ENCODE measurements around the gene ABLIM3. TPM values are rescaled to one million over a fixed set of nuclear protein-coding genes. Genes with fewer than 3 reads are reported as not detected.

ABLIM3 gene
- total and polyA plus RNA-seq, 2 experiments from 2014 or later = 0.19 to 2.2 TPM

- H3K4me3 ChIP-seq = no peak overlapping the region
- H3K27ac ChIP-seq (ENCODE audit: low read depth) = no peak overlapping the region
- 0 out of 2 replicates have a peak, but pooled peaks cover 6% of the 10 kb centered on the region for H3K9me2 ChIP-seq (ENCODE audit: insufficient read depth)
- Mint-ChIP-seq H3K4me3 (no peak overlapping the region), H3K36me3 (ENCODE audit: low read depth) (no peaks in the 10 kb centered on the region), H3K27me3 (ENCODE audit: insufficient read depth, low read depth, poor library complexity) (peaks cover 6% of the 10 kb centered on the region), H3K27ac (no peak overlapping the region; the same call in 1 of the 2 replicates), H3K4me1 (peaks cover 5% of the 10 kb centered on the region; the same call in 2 of the 3 replicates), H3K9me3 (no peaks in the 10 kb centered on the region)
- H3K4me1 ChIP-seq (ENCODE audit: insufficient read depth) = peaks cover 7% of the 10 kb centered on the region
- no peaks in the 10 kb centered on the region for H3K36me3 ChIP-seq (ENCODE audit: insufficient read depth)
- H3K79me2 ChIP-seq (replicated peaks; ENCODE audit: insufficient read depth) = no peaks in the 10 kb centered on the region
- H3F3A ChIP-seq (replicated peaks; ENCODE audit: low read depth) = no peaks in the 10 kb centered on the region
- no peaks in the 10 kb centered on the region; the same call in 1 of the 2 replicates for H4K20me1 ChIP-seq (replicated peaks; ENCODE audit: insufficient read depth)
- ATAC-seq (no peak), DNase-seq (ENCODE audit: low spot score) (no peak)
- no peak overlapping the region for H3K4me2 ChIP-seq
- no peak overlapping the region for H2AFZ ChIP-seq
- TF ChIP-seq JUNB (IDR thresholded peaks at IDR 0.05; ENCODE audit: unreplicated experiment) (no peak), NANOG (IDR thresholded peaks at IDR 0.05; ENCODE audit: borderline replicate concordance) (no peak), CREB1 (CRISPR knock-in tag; IDR thresholded peaks at IDR 0.05; ENCODE audit: low read depth) (no peak), ZNF331 (CRISPR knock-in tag; IDR thresholded peaks at IDR 0.05; ENCODE audit: low read depth) (no peak), POLR2AphosphoS5 (IDR thresholded peaks at IDR 0.05; ENCODE audit: low read depth) (no peak), ZNF114 (CRISPR knock-in tag; IDR thresholded peaks at IDR 0.05) (no peak), CTCF (conservative IDR thresholded peaks at IDR 0.05; ENCODE audit: low read depth in 2 of 2) (no peak), REST (IDR thresholded peaks at IDR 0.05; ENCODE audit: unreplicated experiment) (no peak), EZH2phosphoT487 (IDR thresholded peaks at IDR 0.05; ENCODE audit: unreplicated experiment) (no peak), EZH2 (IDR thresholded peaks at IDR 0.05; ENCODE audit: low read depth, unreplicated experiment) (no peak)
- TF ChIP-seq, protein P1, sequence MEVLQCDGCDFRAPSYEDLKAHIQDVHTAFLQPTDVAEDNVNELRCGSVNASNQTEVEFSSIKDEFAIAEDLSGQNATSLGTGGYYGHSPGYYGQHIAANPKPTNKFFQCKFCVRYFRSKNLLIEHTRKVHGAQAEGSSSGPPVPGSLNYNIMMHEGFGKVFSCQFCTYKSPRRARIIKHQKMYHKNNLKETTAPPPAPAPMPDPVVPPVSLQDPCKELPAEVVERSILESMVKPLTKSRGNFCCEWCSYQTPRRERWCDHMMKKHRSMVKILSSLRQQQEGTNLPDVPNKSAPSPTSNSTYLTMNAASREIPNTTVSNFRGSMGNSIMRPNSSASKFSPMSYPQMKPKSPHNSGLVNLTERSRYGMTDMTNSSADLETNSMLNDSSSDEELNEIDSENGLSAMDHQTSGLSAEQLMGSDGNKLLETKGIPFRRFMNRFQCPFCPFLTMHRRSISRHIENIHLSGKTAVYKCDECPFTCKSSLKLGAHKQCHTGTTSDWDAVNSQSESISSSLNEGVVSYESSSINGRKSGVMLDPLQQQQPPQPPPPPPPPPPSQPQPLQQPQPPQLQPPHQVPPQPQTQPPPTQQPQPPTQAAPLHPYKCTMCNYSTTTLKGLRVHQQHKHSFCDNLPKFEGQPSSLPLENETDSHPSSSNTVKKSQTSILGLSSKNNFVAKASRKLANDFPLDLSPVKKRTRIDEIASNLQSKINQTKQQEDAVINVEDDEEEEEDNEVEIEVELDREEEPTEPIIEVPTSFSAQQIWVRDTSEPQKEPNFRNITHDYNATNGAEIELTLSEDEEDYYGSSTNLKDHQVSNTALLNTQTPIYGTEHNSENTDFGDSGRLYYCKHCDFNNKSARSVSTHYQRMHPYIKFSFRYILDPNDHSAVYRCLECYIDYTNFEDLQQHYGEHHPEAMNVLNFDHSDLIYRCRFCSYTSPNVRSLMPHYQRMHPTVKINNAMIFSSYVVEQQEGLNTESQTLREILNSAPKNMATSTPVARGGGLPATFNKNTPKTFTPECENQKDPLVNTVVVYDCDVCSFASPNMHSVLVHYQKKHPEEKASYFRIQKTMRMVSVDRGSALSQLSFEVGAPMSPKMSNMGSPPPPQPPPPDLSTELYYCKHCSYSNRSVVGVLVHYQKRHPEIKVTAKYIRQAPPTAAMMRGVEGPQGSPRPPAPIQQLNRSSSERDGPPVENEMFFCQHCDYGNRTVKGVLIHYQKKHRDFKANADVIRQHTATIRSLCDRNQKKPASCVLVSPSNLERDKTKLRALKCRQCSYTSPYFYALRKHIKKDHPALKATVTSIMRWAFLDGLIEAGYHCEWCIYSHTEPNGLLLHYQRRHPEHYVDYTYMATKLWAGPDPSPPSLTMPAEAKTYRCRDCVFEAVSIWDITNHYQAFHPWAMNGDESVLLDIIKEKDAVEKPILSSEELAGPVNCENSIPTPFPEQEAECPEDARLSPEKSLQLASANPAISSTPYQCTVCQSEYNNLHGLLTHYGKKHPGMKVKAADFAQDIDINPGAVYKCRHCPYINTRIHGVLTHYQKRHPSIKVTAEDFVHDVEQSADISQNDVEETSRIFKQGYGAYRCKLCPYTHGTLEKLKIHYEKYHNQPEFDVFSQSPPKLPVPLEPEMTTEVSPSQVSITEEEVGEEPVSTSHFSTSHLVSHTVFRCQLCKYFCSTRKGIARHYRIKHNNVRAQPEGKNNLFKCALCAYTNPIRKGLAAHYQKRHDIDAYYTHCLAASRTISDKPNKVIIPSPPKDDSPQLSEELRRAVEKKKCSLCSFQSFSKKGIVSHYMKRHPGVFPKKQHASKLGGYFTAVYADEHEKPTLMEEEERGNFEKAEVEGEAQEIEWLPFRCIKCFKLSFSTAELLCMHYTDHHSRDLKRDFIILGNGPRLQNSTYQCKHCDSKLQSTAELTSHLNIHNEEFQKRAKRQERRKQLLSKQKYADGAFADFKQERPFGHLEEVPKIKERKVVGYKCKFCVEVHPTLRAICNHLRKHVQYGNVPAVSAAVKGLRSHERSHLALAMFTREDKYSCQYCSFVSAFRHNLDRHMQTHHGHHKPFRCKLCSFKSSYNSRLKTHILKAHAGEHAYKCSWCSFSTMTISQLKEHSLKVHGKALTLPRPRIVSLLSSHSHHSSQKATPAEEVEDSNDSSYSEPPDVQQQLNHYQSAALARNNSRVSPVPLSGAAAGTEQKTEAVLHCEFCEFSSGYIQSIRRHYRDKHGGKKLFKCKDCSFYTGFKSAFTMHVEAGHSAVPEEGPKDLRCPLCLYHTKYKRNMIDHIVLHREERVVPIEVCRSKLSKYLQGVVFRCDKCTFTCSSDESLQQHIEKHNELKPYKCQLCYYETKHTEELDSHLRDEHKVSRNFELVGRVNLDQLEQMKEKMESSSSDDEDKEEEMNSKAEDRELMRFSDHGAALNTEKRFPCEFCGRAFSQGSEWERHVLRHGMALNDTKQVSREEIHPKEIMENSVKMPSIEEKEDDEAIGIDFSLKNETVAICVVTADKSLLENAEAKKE (CRISPR knock-in tag; IDR thresholded peaks at IDR 0.05) = no peak
- peaks cover 6% of the 10 kb centered on the region; the same call in 1 of the 2 replicates for H3K27me3 ChIP-seq (ENCODE audit: insufficient read depth)
Observed at GRCh38 chr5:149278451-149279210, 137.3 kb downstream of the ABLIM3 start.

All from GM23338 (cell line).